ENCODE data around the gene PSMG3. TPM values are rescaled to one million over a fixed set of nuclear protein-coding genes. Genes with fewer than 3 reads are reported as not detected.

The PSMG3 gene
- total and polyA plus RNA-seq, 2 of the 8 experiments (the other 6 are each of a cell fraction or from before 2014, with no cell fraction given), result 30.2 to 62.0 TPM

- peak overlapping the region; percentile 76 for H4K8ac ChIP-seq (ENCODE audit: extremely low read depth, insufficient read depth, low read length)
- FAIRE-seq, result no peak
- H3K27ac ChIP-seq (ENCODE audit: low read depth, low read length), result no peak overlapping the region
- H2AFZ ChIP-seq (ENCODE audit: low read length), result no peak overlapping the region
- H2BK5ac ChIP-seq (ENCODE audit: low read depth, low read length), result no peak overlapping the region
- H3K79me2 ChIP-seq (ENCODE audit: control insufficient read depth in 1 of 2, insufficient read depth in 2 of 2, low read length in 2 of 2), result no peaks in the 10 kb centered on the region
- H3K4me3 ChIP-seq (ENCODE audit: extremely low read depth in 1 of 4, insufficient read depth in 2 of 4, low read depth in 3 of 4, low read length in 4 of 4), result no peak overlapping the region
- H3K18ac ChIP-seq (ENCODE audit: extremely low read depth, low read length), result no peak overlapping the region; the same call in 1 of the 2 replicates
- H3K4me1 ChIP-seq (replicated peaks in 1 of 4; ENCODE audit: control insufficient read depth in 3 of 4, insufficient read depth in 4 of 4, low read length in 3 of 4), result peaks cover 0 to 2% (median under 1%) of the 10 kb centered on the region in 4 experiments; a peak in 3 of 7 replicates
- no peak overlapping the region for H2BK20ac ChIP-seq (ENCODE audit: low read length)
- ChIA-PET POLR2A (ENCODE audit: partially characterized antibody) (interaction anchor here (2.8 kb wide), 1 partner anchor 9 kb away, joined by 8 read pairs; no protein-coding TSS in a partner anchor), CTCF (ENCODE audit: partially characterized antibody) (interaction anchor here (0.9 to 1.6 kb wide), 7 partner anchors 21 to 298 kb away, joined by 3 to 7 read pairs (median 4); partner anchors contain the start of gene TMEM184A)
- H2BK15ac ChIP-seq (ENCODE audit: low read length), result no peak overlapping the region
- no peak overlapping the region for H2BK120ac ChIP-seq (replicated peaks; ENCODE audit: low read depth, low read length)
- no peak overlapping the region for H3K23ac ChIP-seq (ENCODE audit: insufficient read length)
- no peak overlapping the region for H3K56ac ChIP-seq (replicated peaks; ENCODE audit: insufficient read length, low read depth, low read length)
- H2BK12ac ChIP-seq (ENCODE audit: low read depth, low read length), result no peak overlapping the region
- H3K23me2 ChIP-seq (ENCODE audit: low read depth, low read length), result no peaks in the 10 kb centered on the region
- no peaks in the 10 kb centered on the region; the same call in 1 of the 2 replicates for H3K79me1 ChIP-seq (ENCODE audit: low read depth, low read length)
- H4K20me1 ChIP-seq (replicated peaks in 1 of 2; ENCODE audit: control insufficient read depth in 1 of 2, insufficient read depth in 2 of 2, low read length in 2 of 2), result no peaks in the 10 kb centered on the region
- H3K14ac ChIP-seq (ENCODE audit: insufficient read length), result no peak overlapping the region
- H3K9ac ChIP-seq (replicated peaks in 1 of 4; ENCODE audit: extremely low read depth in 1 of 4, low read depth in 3 of 4, low read length in 3 of 4), result no peak overlapping the region
- 0 out of 7 replicates have a peak, but pooled peaks cover 0 to 2% (median 0%) of the 10 kb centered on the region in 4 experiments for H3K27me3 ChIP-seq (replicated peaks in 1 of 4; ENCODE audit: control insufficient read depth in 3 of 4, extremely low read depth in 1 of 4, insufficient read depth in 3 of 4, low read length in 3 of 4)
- no peak overlapping the region for H4K91ac ChIP-seq (replicated peaks; ENCODE audit: insufficient read length, low read length)
- WGBS, 2 experiments (ENCODE audit: extremely low coverage in 1 of 2, insufficient coverage in 1 of 2, insufficient read length in 1 of 2, insufficient replicate concordance in 2 of 2, low coverage in 1 of 2, low lambda C conversion rate in 2 of 2, missing lambda C conversion rate in 1 of 2), result 93% methylated on average over 33 of the region's 37 CpGs; no CpG with 5 or more reads in 1 of the 2 experiments
- H3K9me3 ChIP-seq (ENCODE audit: insufficient read depth in 2 of 2, low read depth in 1 of 2, low read length in 1 of 2), result peaks cover 4 to 5% of the 10 kb centered on the region in 2 experiments; a peak in 2 of 4 replicates
- no peaks in the 10 kb centered on the region for H3K36me3 ChIP-seq (ENCODE audit: control insufficient read depth in 2 of 4, insufficient read depth in 4 of 4, low read length in 3 of 4)
- no peak overlapping the region for H3K4me2 ChIP-seq (ENCODE audit: insufficient read depth in 1 of 2, low read depth in 2 of 2, low read length in 2 of 2)
- H4K5ac ChIP-seq (ENCODE audit: insufficient read length, low read depth, low read length), result no peak overlapping the region
- DNase-seq (ENCODE audit: low read depth in 1 of 2, low spot score in 2 of 2), result no peak
- no peak overlapping the region for H3K4ac ChIP-seq (replicated peaks; ENCODE audit: insufficient read length, low read depth, low read length)
- H2AK5ac ChIP-seq (ENCODE audit: low read depth, low read length), result no peak overlapping the region; the same call in 1 of the 2 replicates
- TF ChIP-seq SRF (IDR thresholded peaks at IDR 0.05; ENCODE audit: low read depth, low read length) (no peak), SUZ12 (IDR thresholded peaks at IDR 0.05; ENCODE audit: low read length) (no peak), KDM4A (IDR thresholded peaks at IDR 0.05; ENCODE audit: low read depth, low read length, severe bottlenecking) (no peak), BACH1 (IDR thresholded peaks at IDR 0.05; ENCODE audit: low read length) (no peak), KDM1A (IDR thresholded peaks at IDR 0.05; ENCODE audit: borderline replicate concordance, low read length) (no peak), RXRA (IDR thresholded peaks at IDR 0.05; ENCODE audit: insufficient read depth, low read depth, low read length) (no peak), MAFK (IDR thresholded peaks at IDR 0.05; ENCODE audit: low read depth, low read length) (no peak), JUND (IDR thresholded peaks at IDR 0.05; ENCODE audit: low read length) (no peak), NANOG (IDR thresholded peaks at IDR 0.05; ENCODE audit: insufficient read depth, low read depth, low read length, poor library complexity, severe bottlenecking) (no peak), EP300 (IDR thresholded peaks at IDR 0.05; ENCODE audit: borderline replicate concordance in 1 of 2, low read depth in 2 of 2, low read length in 2 of 2) (no peak), SIX5 (IDR thresholded peaks at IDR 0.05; ENCODE audit: low read depth, low read length) (no peak), YY1 (IDR thresholded peaks at IDR 0.05; ENCODE audit: low read depth, low read length) (no peak)
Measured at GRCh38 chr7:1585142-1585981, 15.5 kb upstream of the PSMG3 start.
